ENCODE data around the gene EFCAB10.
"Not testable (repeated sequence)": the region's sequence is repeated elsewhere in the genome, so short reads cannot be mapped to it uniquely, and the experiment has no call there.

Gene EFCAB10

DNA sequence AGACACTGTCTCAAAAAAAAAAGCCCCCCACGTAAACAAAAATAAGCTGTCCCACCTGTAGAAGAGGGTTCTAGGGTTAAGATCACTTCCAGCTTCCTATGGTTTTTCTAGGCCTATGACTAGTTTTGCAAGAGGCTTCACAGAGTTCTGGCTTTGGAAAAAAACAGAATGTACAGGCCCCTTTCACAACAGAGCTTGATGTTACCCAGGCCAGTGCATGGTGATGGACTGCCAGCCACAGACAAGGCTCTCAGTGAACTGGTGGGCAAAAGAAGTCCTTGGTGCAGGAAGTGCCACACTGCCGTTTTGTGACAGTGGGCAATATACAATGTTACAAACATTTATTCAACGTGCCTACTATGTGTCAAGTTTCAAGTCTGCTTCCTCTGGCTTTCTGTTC, 18.3 kb upstream of the EFCAB10 start:
- no peak for DNase-seq

GRCh38 chr7:105599080-105599479, 17.8 kb upstream of the EFCAB10 start:
- not testable (repeated sequence) for DNase-seq

GRCh38 chr7:105596866-105597265, 15.6 kb upstream of the EFCAB10 start:
- no peak for DNase-seq

GRCh38 chr7:105594034-105594433, 12.7 kb upstream of the EFCAB10 start:
- DNase-seq = peak in 1 of 58 donors; percentile 8

DNA sequence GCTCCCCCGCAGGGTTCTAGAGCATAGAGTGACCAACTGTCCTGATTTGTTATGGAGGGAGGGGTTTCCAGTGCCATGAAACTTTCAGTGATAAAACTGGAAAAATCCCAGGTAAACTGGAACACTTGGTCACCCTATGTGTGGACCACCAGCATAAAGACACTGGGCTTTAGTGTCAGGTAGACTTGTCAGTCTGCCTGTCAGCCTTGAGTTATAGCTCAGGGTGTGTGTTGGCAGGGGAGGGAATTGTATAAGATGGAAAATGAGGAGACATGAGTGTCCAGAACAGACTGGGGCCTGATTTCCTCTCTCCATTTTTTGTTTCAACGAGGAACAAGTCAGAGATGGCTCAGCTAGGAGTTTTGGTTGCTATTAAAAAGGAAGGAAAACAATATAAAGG, 10.2 kb upstream of the EFCAB10 start:
- DNase-seq = no peak

GRCh38 chr7:105590793-105591192, 9.5 kb upstream of the EFCAB10 start:
- no peak for DNase-seq

GRCh38 chr7:105589356-105590077, 8.2 kb upstream of the EFCAB10 start:
- DNase-seq = peak in 55 of 58 donors; percentile 6 to 86 (median 69)

DNA sequence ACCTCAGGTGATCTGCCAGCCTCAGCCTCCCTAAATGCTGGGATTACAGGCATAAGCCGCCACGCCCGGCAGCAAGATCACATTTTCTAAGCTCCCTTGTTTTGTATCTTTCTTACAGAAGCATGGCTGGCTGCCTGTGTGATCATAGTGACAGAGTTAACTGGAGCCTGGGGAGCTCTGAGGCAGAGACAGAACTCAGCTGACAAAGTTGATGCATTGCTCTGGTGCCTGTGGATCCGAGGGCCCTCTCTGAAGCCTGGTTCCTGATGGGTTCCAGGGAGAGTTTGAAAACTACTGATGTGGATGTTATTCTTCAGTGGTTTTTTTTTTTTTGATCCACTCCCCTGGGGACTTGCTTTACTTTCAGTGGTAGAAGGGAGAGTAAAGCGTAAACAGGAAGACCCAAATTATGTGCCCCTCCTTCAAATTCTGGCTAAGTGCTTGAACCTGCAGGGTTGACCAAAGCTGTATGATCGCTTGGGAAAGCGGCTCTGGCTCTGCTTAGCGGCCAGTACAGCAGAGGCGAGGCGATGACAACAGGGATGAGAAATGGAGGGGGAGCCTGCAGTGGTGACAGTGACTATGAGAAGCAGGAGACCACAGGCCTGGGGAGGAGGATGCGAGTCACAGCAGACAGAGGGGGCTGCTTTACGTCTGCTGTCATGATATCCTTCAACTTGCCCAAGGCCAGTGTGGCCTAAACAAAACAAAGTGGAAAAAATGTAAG, 6.8 kb upstream of the EFCAB10 start:
- DNase-seq = no peak

DNA sequence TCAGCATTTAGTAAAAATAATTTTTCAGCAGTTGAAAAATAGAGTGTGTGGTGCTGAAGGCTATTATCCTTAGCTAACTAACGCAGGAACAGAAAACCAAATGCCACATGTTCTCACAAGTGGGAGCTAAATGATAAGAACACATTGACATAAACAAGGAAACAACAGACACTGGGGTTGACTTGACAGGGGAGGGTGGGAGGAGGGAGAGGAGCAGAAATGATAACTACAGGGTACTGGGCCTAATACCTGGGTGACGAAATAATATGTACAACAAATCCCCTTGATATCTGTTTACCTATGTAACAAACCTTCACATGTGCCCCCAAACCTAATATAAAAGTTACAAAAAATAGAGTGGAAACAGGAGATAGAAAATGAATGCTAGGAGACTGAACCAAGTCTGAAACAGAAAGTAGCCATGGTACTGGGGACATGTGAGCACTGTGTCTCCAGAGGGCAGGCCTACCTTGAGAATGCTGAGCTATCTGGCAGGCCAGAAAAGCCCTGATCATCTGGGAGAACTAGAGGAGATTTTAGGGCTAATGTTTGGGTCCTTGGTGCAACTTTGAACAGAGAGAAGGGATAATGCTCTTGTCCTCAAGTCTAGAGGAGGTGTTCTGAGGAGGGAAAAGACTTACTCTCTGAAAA, 4.7 kb upstream of the EFCAB10 start:
- no peak for DNase-seq

- no peak for DNase-seq
Observed at GRCh38 chr7:105584165-105584564, 2.9 kb upstream of the EFCAB10 start.

DNA sequence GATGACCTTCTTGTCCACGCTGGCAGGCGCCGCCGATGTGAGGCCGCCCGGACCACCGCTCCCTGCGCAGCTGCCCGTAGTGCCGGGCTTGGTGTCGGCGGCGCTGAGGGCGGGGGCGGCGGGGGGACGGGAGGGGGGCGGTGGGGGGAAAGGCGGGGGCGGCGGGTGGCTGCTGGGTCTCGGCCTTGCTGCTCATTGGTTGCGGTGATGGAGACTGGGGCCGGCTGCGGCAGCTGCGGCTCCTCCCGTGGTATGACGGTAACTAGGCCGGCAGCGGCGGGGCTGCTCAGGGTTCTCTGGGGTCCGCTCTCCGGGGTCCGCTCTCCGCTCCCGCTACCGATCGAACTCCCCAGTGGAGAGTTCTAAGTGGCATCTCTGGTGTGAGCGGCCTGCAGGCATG, 1.8 kb upstream of the EFCAB10 start:
- no peak for DNase-seq

DNA sequence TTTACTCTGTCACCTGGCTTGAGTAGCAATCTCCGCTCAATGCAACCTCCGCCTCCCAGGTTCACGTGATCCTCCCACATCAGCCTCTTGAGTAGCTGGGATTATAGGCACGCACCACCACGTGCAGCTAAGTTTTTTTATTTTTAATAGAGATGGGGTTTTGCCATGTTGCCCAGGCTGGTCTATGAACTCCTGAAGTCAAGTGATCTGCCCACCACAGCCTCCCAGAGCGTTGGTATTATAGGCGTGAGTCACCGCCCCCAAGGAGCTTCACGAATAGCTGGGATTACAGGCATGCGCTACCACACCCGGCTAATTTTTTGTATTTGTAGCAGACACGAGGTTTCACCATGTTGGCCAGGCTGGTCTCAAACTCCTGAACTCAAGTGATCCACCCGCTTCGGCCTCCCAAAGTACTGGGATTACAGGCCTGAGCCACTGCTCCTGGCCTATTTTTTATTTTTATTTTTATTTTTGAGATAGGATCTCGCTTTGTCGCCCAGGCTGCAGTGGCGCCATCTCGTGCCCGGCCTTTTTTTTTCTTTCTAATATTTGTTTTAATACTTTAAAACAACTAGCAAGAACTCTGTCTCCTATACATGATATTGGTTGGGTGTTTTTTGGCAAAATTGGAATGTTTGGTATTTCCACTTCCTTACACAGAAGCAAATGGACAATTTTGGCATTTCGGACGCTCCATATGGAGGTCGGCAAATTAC, 1.1 kb downstream of the EFCAB10 start:
- no peak for DNase-seq

DNA sequence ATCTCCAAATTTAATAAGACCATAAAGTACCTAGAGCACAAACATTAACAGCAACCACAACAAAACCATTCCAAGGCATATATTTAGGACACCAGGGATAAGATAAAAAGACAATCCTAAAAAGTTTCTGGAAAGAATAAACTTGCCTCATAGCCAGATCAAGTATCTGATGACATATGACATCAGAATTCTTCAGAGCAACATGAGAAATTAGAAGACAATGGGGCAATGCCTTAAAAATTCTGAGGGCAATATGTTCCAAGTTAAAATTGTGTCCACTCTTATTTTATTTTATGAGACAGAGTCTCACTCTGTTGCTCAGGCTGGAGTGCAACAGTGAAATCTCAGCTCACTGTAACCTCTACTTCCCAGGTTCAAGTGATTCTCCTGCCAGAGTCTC, 2.8 kb downstream of the EFCAB10 start:
- DNase-seq = no peak

- peak in 1 of 58 donors; percentile 29 for DNase-seq
Observed at GRCh38 chr7:105577251-105577650, 4.0 kb downstream of the EFCAB10 start.

GRCh38 chr7:105571891-105572290, 9.4 kb downstream of the EFCAB10 start:
- DNase-seq = no peak

DNA sequence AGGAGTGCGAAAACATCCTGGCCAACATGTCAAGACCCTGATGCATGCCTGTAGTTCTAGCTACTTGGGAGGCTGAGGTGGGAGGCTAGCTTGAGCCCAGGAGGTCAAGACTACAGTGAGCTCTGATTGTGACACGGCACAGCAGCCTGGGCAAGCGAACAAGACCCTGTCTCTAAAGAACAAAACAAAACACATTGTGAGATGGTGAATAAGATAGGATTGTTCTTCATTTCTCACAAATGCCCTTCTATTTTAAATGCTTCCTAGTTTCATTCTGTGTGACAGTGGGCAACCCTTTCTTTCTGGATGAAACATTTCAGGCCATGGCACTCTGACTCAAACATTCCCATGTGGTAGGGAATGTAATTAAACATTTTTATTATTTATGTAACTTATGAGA, 13.5 kb downstream of the EFCAB10 start:
- DNase-seq = no peak

- DNase-seq = no peak
Observed at GRCh38 chr7:105567024-105567423, 14.3 kb downstream of the EFCAB10 start.

GRCh38 chr7:105565190-105565589, 16.1 kb downstream of the EFCAB10 start:
- DNase-seq = peak in 5 of 58 donors; percentile 3 to 30 (median 6)

GRCh38 chr7:105559926-105560325, 21.4 kb downstream of the EFCAB10 start:
- DNase-seq = no peak

- DNase-seq = no peak
Observed at GRCh38 chr7:105538339-105538738, 43.0 kb downstream of the EFCAB10 start.

GRCh38 chr7:105532709-105533460, 48.4 kb downstream of the EFCAB10 start:
- no peak for DNase-seq

Data from anterior cingulate cortex (tissue), 58 donors.